T-helper 17 cell (primary cell): ENCODE data around the gene KNCN. TPM values are rescaled to one million over a fixed set of nuclear protein-coding genes. Genes with fewer than 3 reads are reported as not detected.

Source experiments
- ATAC-seq: fragments of 150-1000 bp; cut with Tn5 transposase; 2 replicates; pipeline ENCODE4 v1.10.0; 2021; ENCODE audit warnings: mild to moderate bottlenecking, moderate library complexity
- DNase-seq, 3 donors: peaks; one replicate each; pipeline versions ENCODE4 v3.0.0 to v3.0.0-alpha.2; 2020 to 2021
- H3K9me3 ChIP-seq: one replicate; pipeline ENCODE4 v1.7.0; 2013; ENCODE audit warnings: low read length, mild to moderate bottlenecking; ENCODE audit not compliant: control insufficient read depth, poor library complexity, severe bottlenecking
- H3K27ac Mint-ChIP-seq: one replicate; pipeline ENCODE4 v1.8.0; 2022; ENCODE audit warnings: mild to moderate bottlenecking, moderate library complexity, mixed read lengths
- H3K27me3 Mint-ChIP-seq: one replicate; pipeline ENCODE4 v1.8.0; 2022; ENCODE audit warnings: mixed read lengths
- H3K36me3 Mint-ChIP-seq: one replicate; pipeline ENCODE4 v1.8.0; 2022; ENCODE audit warnings: low read depth, mixed read lengths
- H3K4me1 Mint-ChIP-seq: one replicate; pipeline ENCODE4 v1.8.0; 2022; ENCODE audit warnings: mild to moderate bottlenecking, mixed read lengths
- H3K4me3 Mint-ChIP-seq: one replicate; pipeline ENCODE4 v1.8.0; 2022; ENCODE audit warnings: mild to moderate bottlenecking, moderate library complexity, mixed read lengths
- total RNA-seq, 4 donors: library from RNA in 2 of 4; stranded (reverse) in 2 of 4; gene quantifications; one replicate each; pipeline ENCODE4 v1.2.3 and lab custom pipeline; 2022 to 2026

Gene KNCN
- total RNA-seq, 2 donors from 2014 or later, result not detected

- no peak for ATAC-seq
- Mint-ChIP-seq H3K27ac (no peak overlapping the region), H3K4me3 (no peak overlapping the region), H3K36me3 (peaks cover 9% of the 10 kb centered on the region), H3K4me1 (peaks cover 12% of the 10 kb centered on the region), H3K27me3 (peaks cover 53% of the 10 kb centered on the region)
- no peaks in the 10 kb centered on the region for H3K9me3 ChIP-seq
- DNase-seq, result no peak
Measured at GRCh38 chr1:46522184-46522968, 29.1 kb downstream of the KNCN start.

GRCh38 chr1:46521414-46521813 lies 30.0 kb downstream of the KNCN start:
- Mint-ChIP-seq H3K4me1 (peaks cover 14% of the 10 kb centered on the region), H3K36me3 (peaks cover 9% of the 10 kb centered on the region), H3K27me3 (peaks cover 55% of the 10 kb centered on the region), H3K27ac (no peak overlapping the region), H3K4me3 (no peak overlapping the region)
- ATAC-seq (no peak), DNase-seq (no peak)
- no peaks in the 10 kb centered on the region for H3K9me3 ChIP-seq

DNA sequence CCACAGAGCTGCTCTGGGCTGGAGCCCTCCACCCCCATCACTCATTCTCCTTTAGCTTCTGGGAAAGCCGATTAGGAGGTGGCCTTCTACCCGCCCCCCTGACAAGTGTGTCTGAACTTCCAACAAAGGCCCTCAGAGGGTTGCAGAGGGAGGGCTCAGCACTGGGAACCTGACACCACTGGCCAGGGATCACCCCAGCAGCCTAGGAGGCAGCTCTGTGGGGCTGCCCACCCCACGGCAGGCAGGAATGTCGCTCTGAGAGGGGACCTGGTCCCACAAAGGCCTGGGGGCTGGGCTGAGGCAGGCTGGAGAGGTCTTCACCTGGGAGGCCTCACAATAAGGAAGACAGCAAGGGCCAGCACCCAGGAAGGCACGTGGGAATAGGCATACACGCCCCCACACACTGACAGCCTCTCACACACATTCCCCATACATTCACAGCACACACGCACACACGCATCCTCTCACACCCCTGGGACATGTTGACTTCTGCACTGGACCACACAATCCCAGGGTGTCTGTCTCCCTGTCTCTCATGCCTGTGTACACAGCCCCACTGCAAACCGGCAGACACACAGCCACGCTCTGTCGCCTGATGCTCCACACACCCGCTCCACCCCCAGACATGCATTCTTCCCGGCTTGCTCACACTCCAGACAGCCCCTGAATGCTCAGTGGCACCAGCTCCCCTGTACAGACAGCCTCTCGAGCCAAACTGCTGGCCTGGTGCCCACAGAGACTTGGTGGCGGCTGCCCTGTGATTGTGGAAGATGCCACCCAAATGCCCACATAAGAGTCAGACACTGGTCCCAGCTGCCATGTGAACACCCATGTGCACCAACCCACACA lies 31.2 kb downstream of the KNCN start:
- no peak overlapping the region for H3K27ac Mint-ChIP-seq
- peaks cover 6% of the 10 kb centered on the region for H3K36me3 Mint-ChIP-seq
- no peak overlapping the region for H3K4me3 Mint-ChIP-seq
- no peak for ATAC-seq
- H3K27me3 Mint-ChIP-seq, result peaks cover 57% of the 10 kb centered on the region
- peaks cover 18% of the 10 kb centered on the region for H3K4me1 Mint-ChIP-seq
- DNase-seq, result no peak
- H3K9me3 ChIP-seq, result no peaks in the 10 kb centered on the region

DNA sequence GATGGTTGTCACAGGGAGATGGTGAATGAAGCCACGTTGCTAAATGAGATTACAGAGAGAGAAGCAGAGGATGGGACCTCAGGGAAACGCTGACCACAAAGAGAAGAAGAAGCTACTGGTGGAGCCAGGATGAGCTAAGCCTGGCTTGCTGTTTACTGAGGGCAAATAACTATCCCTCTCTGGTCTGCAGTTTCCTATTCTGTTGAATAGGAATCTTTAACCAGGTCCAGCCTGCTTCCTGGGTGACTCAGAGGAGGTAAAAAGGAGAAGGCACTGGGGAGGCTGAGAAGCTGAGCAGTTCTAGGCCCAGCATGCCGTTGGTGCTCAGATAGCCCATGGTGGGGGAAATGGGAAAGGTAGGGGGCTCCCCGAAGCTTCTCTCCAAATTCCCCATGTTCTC lies 32.2 kb downstream of the KNCN start:
- no peak overlapping the region for H3K27ac Mint-ChIP-seq
- H3K4me3 Mint-ChIP-seq, result no peak overlapping the region
- no peak for DNase-seq
- no peaks in the 10 kb centered on the region for H3K9me3 ChIP-seq
- H3K36me3 Mint-ChIP-seq, result peaks cover 5% of the 10 kb centered on the region
- no peak for ATAC-seq
- H3K4me1 Mint-ChIP-seq, result peaks cover 20% of the 10 kb centered on the region
- peaks cover 59% of the 10 kb centered on the region for H3K27me3 Mint-ChIP-seq

DNA sequence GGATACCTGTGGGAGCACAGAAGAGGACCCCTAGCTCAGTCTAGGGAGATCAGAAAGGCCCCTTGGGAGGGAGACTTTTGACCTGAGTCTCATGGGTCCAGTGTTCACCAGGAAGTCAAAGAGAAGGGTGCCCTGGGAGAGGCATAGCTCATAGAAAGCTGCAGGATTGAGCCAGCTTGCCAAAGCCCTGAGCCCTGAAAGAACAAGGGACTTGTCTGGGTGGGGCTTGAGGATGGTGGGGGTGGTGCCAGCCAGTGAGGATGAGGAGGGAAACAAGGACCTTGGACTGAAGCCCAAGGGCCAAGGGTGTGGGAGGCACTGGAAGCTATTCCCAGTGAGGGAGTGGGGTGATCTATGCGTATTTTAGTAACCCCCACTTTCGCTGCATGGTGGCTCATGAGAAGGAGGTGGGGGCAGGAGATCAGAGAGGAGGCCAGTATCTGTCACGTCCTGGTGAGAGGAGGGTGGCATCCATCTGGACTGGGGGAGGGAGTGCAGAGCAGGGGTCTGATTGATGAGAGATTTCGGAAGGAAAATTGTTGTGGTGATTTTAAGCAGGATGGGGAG lies 33.4 kb downstream of the KNCN start:
- no peak for ATAC-seq
- DNase-seq, result no peak
- H3K36me3 Mint-ChIP-seq, result peaks cover 5% of the 10 kb centered on the region
- H3K9me3 ChIP-seq, result no peaks in the 10 kb centered on the region
- no peak overlapping the region for H3K27ac Mint-ChIP-seq
- H3K4me3 Mint-ChIP-seq, result no peak overlapping the region
- peaks cover 60% of the 10 kb centered on the region for H3K27me3 Mint-ChIP-seq
- peaks cover 20% of the 10 kb centered on the region for H3K4me1 Mint-ChIP-seq

GRCh38 chr1:46517010-46517600 lies 34.3 kb downstream of the KNCN start:
- Mint-ChIP-seq H3K27ac (no peak overlapping the region), H3K4me1 (peaks cover 15% of the 10 kb centered on the region), H3K27me3 (peaks cover 69% of the 10 kb centered on the region), H3K36me3 (peaks cover 5% of the 10 kb centered on the region), H3K4me3 (no peak overlapping the region)
- DNase-seq (no peak), ATAC-seq (no peak)
- no peaks in the 10 kb centered on the region for H3K9me3 ChIP-seq

DNA sequence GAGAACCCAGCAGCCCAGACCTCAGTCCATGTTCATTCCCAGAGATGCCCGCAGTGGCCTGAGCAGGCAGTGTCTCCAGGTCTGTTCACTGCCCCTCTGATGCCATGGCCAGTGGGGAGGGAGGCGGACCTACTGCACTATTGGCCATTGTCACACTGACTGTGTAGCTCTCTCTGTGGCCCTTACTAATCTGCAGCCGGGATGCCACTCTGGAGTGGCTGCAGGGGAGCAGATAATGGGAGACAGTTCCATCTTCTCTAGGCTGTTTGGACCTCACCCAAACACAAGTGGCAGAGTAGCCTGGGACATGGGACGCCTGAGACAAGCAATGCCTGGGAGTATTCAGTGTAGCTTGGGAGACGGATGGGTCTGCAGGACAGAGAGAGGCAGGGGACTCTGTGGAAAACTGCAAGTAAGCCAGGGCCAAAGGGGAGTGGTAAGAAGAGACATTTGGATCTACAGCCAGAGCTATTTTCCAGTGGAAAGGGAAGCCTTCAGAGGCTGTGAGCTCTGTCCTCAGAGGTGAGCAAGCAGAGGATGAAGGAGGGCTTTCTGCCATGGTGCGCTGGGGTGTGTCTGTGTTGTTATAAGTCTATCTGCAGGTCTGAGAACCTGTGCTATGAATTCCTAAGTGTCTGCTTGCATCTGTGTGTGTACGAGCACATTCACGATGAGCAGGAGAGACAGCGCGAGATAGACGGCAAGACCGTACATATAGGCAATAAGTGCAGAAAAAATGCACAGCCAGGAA lies 35.1 kb downstream of the KNCN start:
- Mint-ChIP-seq H3K36me3 (peaks cover 5% of the 10 kb centered on the region), H3K4me1 (peaks cover 14% of the 10 kb centered on the region), H3K27me3 (peaks cover 74% of the 10 kb centered on the region), H3K4me3 (no peak overlapping the region), H3K27ac (no peak overlapping the region)
- no peak for DNase-seq
- H3K9me3 ChIP-seq, result no peaks in the 10 kb centered on the region
- no peak for ATAC-seq

GRCh38 chr1:46515576-46515975 lies 35.9 kb downstream of the KNCN start:
- Mint-ChIP-seq H3K4me1 (peaks cover 13% of the 10 kb centered on the region), H3K27me3 (peaks cover 71% of the 10 kb centered on the region), H3K36me3 (peaks cover 5% of the 10 kb centered on the region), H3K27ac (no peak overlapping the region), H3K4me3 (no peak overlapping the region)
- ATAC-seq (no peak), DNase-seq (no peak)
- H3K9me3 ChIP-seq, result no peaks in the 10 kb centered on the region

DNA sequence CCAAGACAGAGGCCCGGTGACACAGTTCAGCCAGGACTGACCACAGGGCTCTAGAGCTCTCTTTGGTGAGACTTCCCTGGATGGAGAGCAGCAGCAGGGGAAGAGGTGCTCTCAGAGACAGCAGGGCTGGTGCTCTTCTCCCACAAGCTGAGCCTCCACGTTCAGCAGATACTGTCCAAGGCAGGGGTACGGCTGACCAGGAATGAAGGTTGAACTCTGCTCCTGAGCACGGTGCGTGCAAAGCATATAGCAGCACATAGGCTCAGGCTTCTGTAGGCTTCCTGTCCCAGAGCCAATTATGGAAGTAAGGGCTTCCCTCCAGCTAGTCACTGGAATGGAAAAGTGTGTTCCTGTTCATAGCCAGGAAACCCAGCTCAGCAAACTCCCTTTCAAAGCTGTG lies 37.9 kb downstream of the KNCN start:
- Mint-ChIP-seq H3K36me3 (peaks cover 2% of the 10 kb centered on the region), H3K4me3 (no peak overlapping the region), H3K27ac (no peak overlapping the region), H3K27me3 (peaks cover 60% of the 10 kb centered on the region), H3K4me1 (peaks cover 13% of the 10 kb centered on the region)
- DNase-seq, result no peak
- no peaks in the 10 kb centered on the region for H3K9me3 ChIP-seq
- ATAC-seq, result no peak

GRCh38 chr1:46512792-46513190 lies 38.7 kb downstream of the KNCN start:
- Mint-ChIP-seq H3K4me3 (no peak overlapping the region), H3K27ac (no peak overlapping the region), H3K36me3 (peaks cover 5% of the 10 kb centered on the region), H3K4me1 (peaks cover 8% of the 10 kb centered on the region), H3K27me3 (peaks cover 57% of the 10 kb centered on the region)
- no peak for ATAC-seq
- DNase-seq, result no peak
- H3K9me3 ChIP-seq, result no peaks in the 10 kb centered on the region

DNA sequence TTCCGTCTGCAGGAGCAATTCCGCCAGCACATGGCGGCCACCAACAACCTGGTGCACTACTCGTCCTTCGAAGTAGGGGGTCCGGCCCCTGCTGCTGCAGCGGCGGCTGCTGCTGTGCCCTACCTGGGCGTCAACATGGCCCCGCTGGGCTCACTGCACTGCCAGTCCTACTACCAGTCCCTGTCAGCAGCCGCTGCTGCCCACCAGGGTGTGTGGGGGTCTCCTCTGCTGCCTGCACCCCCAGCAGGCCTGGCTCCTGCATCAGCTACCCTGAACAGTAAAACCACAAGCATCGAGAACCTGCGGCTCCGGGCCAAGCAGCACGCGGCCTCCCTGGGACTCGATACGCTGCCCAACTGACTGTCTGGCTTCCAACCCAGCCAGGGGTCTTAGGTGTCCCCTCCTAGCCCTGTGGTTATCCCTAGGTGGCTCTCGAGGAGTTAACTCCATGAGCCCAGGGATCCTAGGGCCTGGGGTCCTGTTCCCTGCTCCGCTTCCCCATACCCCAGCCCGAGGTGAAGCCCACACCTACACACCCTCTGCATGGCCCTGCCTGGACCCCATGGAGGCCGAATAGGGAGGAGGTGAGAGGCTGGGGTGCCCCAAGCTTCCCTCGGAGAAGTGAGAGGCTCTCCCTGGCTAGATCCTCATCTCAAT lies 39.2 kb downstream of the KNCN start:
- ATAC-seq (no peak), DNase-seq (no peak)
- Mint-ChIP-seq H3K27me3 (peaks cover 57% of the 10 kb centered on the region), H3K4me1 (peaks cover 7% of the 10 kb centered on the region), H3K36me3 (peaks cover 6% of the 10 kb centered on the region), H3K27ac (no peak overlapping the region), H3K4me3 (no peak overlapping the region)
- H3K9me3 ChIP-seq, result no peaks in the 10 kb centered on the region

DNA sequence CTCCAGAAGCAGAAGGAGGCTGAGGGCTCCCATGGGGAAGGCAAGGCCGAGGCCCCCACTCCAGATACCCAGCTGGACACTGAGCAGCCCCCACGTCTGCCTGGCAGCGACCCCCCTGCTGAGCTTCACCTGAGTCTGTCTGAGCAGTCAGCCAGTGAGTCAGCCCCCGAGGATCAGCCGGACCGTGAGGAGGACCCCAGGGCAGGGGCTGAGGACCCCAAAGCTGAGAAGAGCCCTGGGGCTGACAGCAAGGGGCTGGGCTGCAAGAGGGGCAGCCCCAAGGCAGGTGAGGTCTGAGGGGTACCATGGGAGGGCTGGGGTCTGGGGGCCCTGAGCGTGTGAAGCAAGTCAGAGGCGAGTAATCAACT lies 40.5 kb downstream of the KNCN start:
- peaks cover 6% of the 10 kb centered on the region for H3K36me3 Mint-ChIP-seq
- H3K27ac Mint-ChIP-seq, result no peak overlapping the region
- ATAC-seq (no peak), DNase-seq (no peak)
- H3K4me3 Mint-ChIP-seq, result no peak overlapping the region
- H3K9me3 ChIP-seq, result no peaks in the 10 kb centered on the region
- peaks cover 52% of the 10 kb centered on the region for H3K27me3 Mint-ChIP-seq
- H3K4me1 Mint-ChIP-seq, result peaks cover 2% of the 10 kb centered on the region
